H1 (cell line): ENCODE data around the gene ALDH4A1. TPM values are rescaled to one million over a fixed set of nuclear protein-coding genes. Genes with fewer than 3 reads are reported as not detected.
A peak's percentile ranks its signal among the peaks of the same experiment; 100 is the strongest.

Experiments used
- CTCF ChIA-PET: fragments of 300-600 bp; sonication (Branson Sonifier 250); formaldehyde crosslinking; loops from one replicate; lab custom pipeline; 2021; ENCODE audit not compliant: partially characterized antibody; lab: Charles Lee
- POLR2A ChIA-PET: fragments of 300-600 bp; sonication (Branson Sonifier 250); formaldehyde crosslinking; loops from one replicate; lab custom pipeline; 2021; ENCODE audit warnings: inconsistent platforms; ENCODE audit not compliant: partially characterized antibody; lab: Charles Lee
- DNase-seq, 2 experiments: peaks; one replicate each; pipeline versions ENCODE4 v3.0.0 to v3.0.0-alpha.2; 2010 to 2022; ENCODE audit warnings: low spot score in 2 of 2, low read depth in 1 of 2, mixed read lengths in 1 of 2
- FAIRE-seq: peaks from 2 replicates; lab custom pipeline; 2011; peaks lifted over from hg19 to GRCh38; lab: Jason Lieb, UNC
- H2AFZ ChIP-seq: 2 replicates; pipeline ENCODE4 v1.8.1; 2012; ENCODE audit warnings: low read length, inconsistent platforms
- H2AK5ac ChIP-seq: 2 replicates; pipeline ENCODE4 v1.6.1; 2013; ENCODE audit warnings: low read depth, low read length
- H2BK120ac ChIP-seq: replicated peaks from 2 replicates; pipeline ENCODE3; 2013; ENCODE audit warnings: low read depth, low read length, inconsistent platforms
- H2BK12ac ChIP-seq: 2 replicates; pipeline ENCODE4 v1.6.1; 2013; ENCODE audit warnings: low read depth, low read length
- H2BK15ac ChIP-seq: 2 replicates; pipeline ENCODE4 v1.6.1; 2013; ENCODE audit warnings: low read length
- H2BK20ac ChIP-seq: 2 replicates; pipeline ENCODE4 v1.6.1; 2013; ENCODE audit warnings: low read length
- H2BK5ac ChIP-seq: 2 replicates; pipeline ENCODE4 v1.6.1; 2013; ENCODE audit warnings: low read depth, low read length
- H3K14ac ChIP-seq: 2 replicates; pipeline ENCODE4 v1.6.1; 2013; ENCODE audit warnings: inconsistent platforms; ENCODE audit not compliant: insufficient read length
- H3K18ac ChIP-seq: 2 replicates; pipeline ENCODE4 v1.6.1; 2013; ENCODE audit warnings: low read length; ENCODE audit errors: extremely low read depth
- H3K23ac ChIP-seq: 2 replicates; pipeline ENCODE4 v1.6.1; 2013; ENCODE audit warnings: inconsistent platforms; ENCODE audit not compliant: insufficient read length
- H3K23me2 ChIP-seq: 2 replicates; pipeline ENCODE4 v1.6.1; 2013; ENCODE audit warnings: low read depth, low read length
- H3K27ac ChIP-seq: 2 replicates; pipeline ENCODE4 v1.6.1; 2011; ENCODE audit warnings: low read depth, low read length, inconsistent platforms
- H3K27me3 ChIP-seq, 4 experiments: replicated peaks in 1 of 4; 1 replicate in 1 of 4; 2 replicates in 3 of 4; pipeline versions ENCODE4 v1.6.1 to v1.8.1; 2011 to 2013; ENCODE audit warnings: low read length in 3 of 4, mild to moderate bottlenecking in 3 of 4, inconsistent platforms in 2 of 4, mixed read lengths in 2 of 4, moderate library complexity in 1 of 4; ENCODE audit not compliant: control insufficient read depth in 3 of 4, insufficient read depth in 3 of 4; ENCODE audit errors: extremely low read depth in 1 of 4
- H3K36me3 ChIP-seq, 4 experiments: 2 replicates each; pipeline versions ENCODE4 v1.6.1 to v1.8.1; 2011 to 2013; ENCODE audit warnings: mild to moderate bottlenecking in 4 of 4, low read length in 3 of 4, moderate library complexity in 2 of 4, control low read depth in 1 of 4, inconsistent platforms in 1 of 4; ENCODE audit not compliant: insufficient read depth in 4 of 4, control insufficient read depth in 2 of 4
- H3K4ac ChIP-seq: replicated peaks from 2 replicates; pipeline ENCODE3; 2013; ENCODE audit warnings: low read length, low read depth, mixed read lengths, inconsistent platforms; ENCODE audit not compliant: insufficient read length
- H3K4me1 ChIP-seq, 4 experiments: replicated peaks in 1 of 4; 1 replicate in 1 of 4; 2 replicates in 3 of 4; pipeline versions ENCODE4 v1.6.1 to v1.8.1; 2011 to 2013; ENCODE audit warnings: low read length in 3 of 4, inconsistent platforms in 2 of 4, mixed read lengths in 1 of 4; ENCODE audit not compliant: insufficient read depth in 4 of 4, control insufficient read depth in 3 of 4
- H3K4me2 ChIP-seq, 2 experiments: 2 replicates each; pipeline versions ENCODE4 v1.6.1 to v1.8.1; 2011 to 2013; ENCODE audit warnings: low read depth in 2 of 2, low read length in 2 of 2, control low read depth in 1 of 2, inconsistent platforms in 1 of 2, mild to moderate bottlenecking in 1 of 2; ENCODE audit not compliant: insufficient read depth in 1 of 2
- H3K4me3 ChIP-seq, 4 experiments: fragments of 200-600, 300-600 bp in 1 of 4; sonication (generic), shearing (Covaris generic), sonication (Bioruptor Twin) in 1 of 4; 2 replicates each; pipeline versions ENCODE4 v1.5.1 to v1.8.1; 2011 to 2016; ENCODE audit warnings: low read length in 4 of 4, low read depth in 3 of 4, control low read depth in 2 of 4, inconsistent platforms in 2 of 4, mild to moderate bottlenecking in 2 of 4, mixed read lengths in 1 of 4, moderate library complexity in 1 of 4; ENCODE audit not compliant: insufficient read depth in 2 of 4; ENCODE audit errors: extremely low read depth in 1 of 4
- H3K56ac ChIP-seq: replicated peaks from 2 replicates; pipeline ENCODE3; 2013; ENCODE audit warnings: low read depth, mild to moderate bottlenecking, mixed read lengths, low read length, inconsistent platforms; ENCODE audit not compliant: insufficient read length
- H3K79me1 ChIP-seq: 2 replicates; pipeline ENCODE4 v1.6.1; 2013; ENCODE audit warnings: low read depth, low read length, control low read depth
- H3K79me2 ChIP-seq, 2 experiments: 2 replicates each; pipeline versions ENCODE4 v1.6.1 to v1.8.1; 2012 to 2013; ENCODE audit warnings: low read length in 2 of 2, mild to moderate bottlenecking in 2 of 2, inconsistent platforms in 1 of 2; ENCODE audit not compliant: insufficient read depth in 2 of 2, control insufficient read depth in 1 of 2
- H3K9ac ChIP-seq, 4 experiments: replicated peaks in 1 of 4; 1 replicate in 1 of 4; 2 replicates in 3 of 4; pipeline versions ENCODE4 v1.6.1 to v1.8.1; 2011 to 2013; ENCODE audit warnings: low read depth in 3 of 4, low read length in 3 of 4, control low read depth in 2 of 4, mild to moderate bottlenecking in 2 of 4, moderate library complexity in 2 of 4, inconsistent platforms in 1 of 4; ENCODE audit errors: extremely low read depth in 1 of 4
- H3K9me3 ChIP-seq, 2 experiments: 2 replicates each; pipeline versions ENCODE4 v1.6.1 to v1.8.1; 2012 to 2013; ENCODE audit warnings: mild to moderate bottlenecking in 2 of 2, moderate library complexity in 2 of 2, control low read depth in 1 of 2, inconsistent platforms in 1 of 2, low read depth in 1 of 2, low read length in 1 of 2, mixed read lengths in 1 of 2; ENCODE audit not compliant: insufficient read depth in 2 of 2
- H4K20me1 ChIP-seq, 2 experiments: replicated peaks in 1 of 2; 2 replicates each; pipeline versions ENCODE3 to v1.8.1; 2011 to 2013; ENCODE audit warnings: inconsistent platforms in 2 of 2, low read length in 2 of 2, mild to moderate bottlenecking in 1 of 2; ENCODE audit not compliant: insufficient read depth in 2 of 2, control insufficient read depth in 1 of 2
- H4K5ac ChIP-seq: 2 replicates; pipeline ENCODE4 v1.6.1; 2013; ENCODE audit warnings: low read length, low read depth, mixed read lengths, inconsistent platforms; ENCODE audit not compliant: insufficient read length
- H4K8ac ChIP-seq: 2 replicates; pipeline ENCODE4 v1.8.0; 2013; ENCODE audit warnings: mild to moderate bottlenecking, moderate library complexity, low read length, inconsistent platforms; ENCODE audit not compliant: insufficient read depth; ENCODE audit errors: extremely low read depth
- H4K91ac ChIP-seq: replicated peaks from 2 replicates; pipeline ENCODE3; 2013; ENCODE audit warnings: low read length, mixed read lengths, inconsistent platforms; ENCODE audit not compliant: insufficient read length
- EGR1 ChIP-seq: IDR thresholded peaks from 2 replicates; pipeline ENCODE4 v1.6.1; 2011; ENCODE audit warnings: low read depth, low read length, borderline replicate concordance
- EZH2 ChIP-seq: fragments of 200-600 bp; sonication (generic); IDR thresholded peaks from 2 replicates; pipeline ENCODE4 v1.7.1; 2012; ENCODE audit warnings: low read depth, mild to moderate bottlenecking, moderate library complexity, low read length, inconsistent platforms; ENCODE audit not compliant: severe bottlenecking
- HDAC6 ChIP-seq: IDR thresholded peaks from one replicate; pipeline ENCODE4 v1.7.1; 2012; ENCODE audit warnings: low read depth, mild to moderate bottlenecking, inconsistent platforms, low read length, moderate library complexity
- POU5F1 ChIP-seq: IDR thresholded peaks from 2 replicates; pipeline ENCODE4 v1.6.1; 2011; ENCODE audit warnings: low read depth, mild to moderate bottlenecking, low read length, moderate library complexity
- RFX5 ChIP-seq: IDR thresholded peaks from 2 replicates; pipeline ENCODE4 v1.6.1; 2011; ENCODE audit warnings: low read depth, low read length, improper control_type of control experiment, borderline replicate concordance
- RNF2 ChIP-seq: fragments of 200-900, 300-1000 bp; sonication (generic); IDR thresholded peaks from 2 replicates; pipeline ENCODE4 v1.7.1; 2016; ENCODE audit warnings: borderline replicate concordance, low read depth, mild to moderate bottlenecking, antibody characterized with exemption, low read length; ENCODE audit not compliant: poor library complexity, severe bottlenecking; ENCODE audit errors: missing control alignments
- SP1 ChIP-seq: IDR thresholded peaks from 2 replicates; pipeline ENCODE4 v1.6.1; 2011; ENCODE audit warnings: low read depth, low read length
- SUZ12 ChIP-seq: fragments of 200-600 bp; sonication (generic); IDR thresholded peaks from 2 replicates; pipeline ENCODE4 v1.6.1; 2012; ENCODE audit warnings: mild to moderate bottlenecking, inconsistent platforms, low read length, moderate library complexity, mixed read lengths
- TAF1 ChIP-seq: IDR thresholded peaks from 2 replicates; pipeline ENCODE4 v1.6.1; 2011; ENCODE audit warnings: mild to moderate bottlenecking, low read depth, low read length
- TBP ChIP-seq: IDR thresholded peaks from 2 replicates; pipeline ENCODE4 v1.6.1; 2011; ENCODE audit warnings: low read depth, low read length, improper control_type of control experiment
- WGBS, 2 experiments: shearing (Covaris generic) in 1 of 2; methylation state at CpG; one replicate each; pipeline versions ENCODE4 v1.1.6 to v1.1.7; 2013 to 2015; ENCODE audit warnings: low lambda C conversion rate in 2 of 2, mixed read lengths in 2 of 2, inconsistent platforms in 1 of 2, low coverage in 1 of 2, missing lambda C conversion rate in 1 of 2; ENCODE audit not compliant: insufficient replicate concordance in 2 of 2, insufficient coverage in 1 of 2, insufficient read length in 1 of 2; ENCODE audit errors: extremely low coverage in 1 of 2, missing lambda C conversion rate in 1 of 2; 5-methylcytosine and 5-hydroxymethylcytosine counted together
- polyA plus RNA-seq, 7 experiments: library from polyadenylated mRNA; depleted of rRNA in 3 of 7; stranded (reverse) in 5 of 7; unstranded in 2 of 7; fragments of >200 nt in 5 of 7; fragments of 200-250 nt in 2 of 7; gene quantifications; 1 replicate in 5 of 7; 2 replicates in 1 of 7; 4 replicates in 1 of 7; pipeline versions ENCODE4 v1.2.1 to v1.2.3, GENCODE V29; 2011 to 2013; ENCODE audit warnings: missing spikeins in 2 of 7, mixed read lengths in 2 of 7
- total RNA-seq: library from RNA; stranded (reverse); fragmentation: NEBNext Ultra II Directional; extraction: Animal tissue kit (Norgen Biotek cat#: 25700); gene quantifications from 2 replicates; pipeline ENCODE4 v1.2.1, GENCODE V29; 2021
- TF ChIP-seq, protein P1 (sequence below): IDR thresholded peaks from 2 replicates; pipeline ENCODE4 v1.6.1; 2012; ENCODE audit warnings: inconsistent platforms

The ALDH4A1 gene
- total and polyA plus RNA-seq, 2 of the 8 experiments (the other 6 are each of a cell fraction or from before 2014, with no cell fraction given), result 30.3 to 35.9 TPM

DNA sequence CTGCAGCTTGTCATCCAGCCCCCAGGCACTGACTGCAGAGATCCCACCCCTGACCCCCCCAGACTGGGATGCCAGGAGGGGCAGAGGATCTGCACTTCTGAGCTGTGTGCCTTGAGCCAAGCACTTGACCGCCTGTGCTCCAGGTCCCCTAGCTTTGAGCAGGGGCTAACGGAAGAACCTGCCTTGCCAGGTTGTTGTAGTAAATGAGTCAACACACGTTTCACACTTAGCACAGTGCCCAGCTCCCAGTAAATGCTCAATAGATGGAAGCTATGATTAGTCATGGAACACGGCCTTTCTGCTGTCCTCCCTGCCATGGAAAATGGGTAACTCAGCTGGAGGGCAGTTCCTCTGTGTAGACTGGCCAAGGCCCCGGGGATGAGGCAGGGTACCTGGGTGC is 30.0 kb upstream of the ALDH4A1 start:
- Histone ChIP-seq H2AK5ac (no peak overlapping the region), H3K79me1 (peaks cover 7% of the 10 kb centered on the region), H4K8ac (peak overlapping the region; percentile 29; the same call in 1 of the 2 replicates), H3K4me1 (peaks cover 0 to 14% (median 6%) of the 10 kb centered on the region in 4 experiments; a peak in 4 of 7 replicates), H3K4me3 (no peak overlapping the region), H3K23me2 (no peaks in the 10 kb centered on the region; the same call in 1 of the 2 replicates), H3K14ac (no peak overlapping the region), H2BK20ac (no peak overlapping the region), H3K4ac (peak overlapping the region; percentile 58), H3K9ac (no peak overlapping the region), H4K91ac (peak overlapping the region; percentile 22), H3K23ac (no peak overlapping the region), H3K18ac (no peak overlapping the region), H2AFZ (no peak overlapping the region), H3K56ac (no peak overlapping the region), H3K27me3 (no peaks in the 10 kb centered on the region), H2BK12ac (peak overlapping the region; percentile 27; the same call in 1 of the 2 replicates), H4K20me1 (peaks cover 0 to 2% of the 10 kb centered on the region in 2 experiments), H2BK5ac (peak overlapping the region; percentile 60; the same call in 1 of the 2 replicates), H2BK120ac (peak overlapping the region; percentile 21), H3K79me2 (no peaks in the 10 kb centered on the region)
- FAIRE-seq (no peak), DNase-seq (no peak)
- WGBS, 2 experiments, result 81% methylated on average over 5 of the region's 5 CpGs; no CpG with 5 or more reads in 1 of the 2 experiments
- POLR2A ChIA-PET, result interaction anchor here (1.1 kb wide), 1 partner anchor 9 kb away, joined by 3 read pairs; no protein-coding TSS in a partner anchor
- TF ChIP-seq RFX5 (no peak), SP1 (no peak), RNF2 (no peak), POU5F1 (no peak), EZH2 (no peak), EGR1 (no peak), TAF1 (no peak), SUZ12 (no peak), TBP (no peak), HDAC6 (no peak)
- TF ChIP-seq, protein P1, sequence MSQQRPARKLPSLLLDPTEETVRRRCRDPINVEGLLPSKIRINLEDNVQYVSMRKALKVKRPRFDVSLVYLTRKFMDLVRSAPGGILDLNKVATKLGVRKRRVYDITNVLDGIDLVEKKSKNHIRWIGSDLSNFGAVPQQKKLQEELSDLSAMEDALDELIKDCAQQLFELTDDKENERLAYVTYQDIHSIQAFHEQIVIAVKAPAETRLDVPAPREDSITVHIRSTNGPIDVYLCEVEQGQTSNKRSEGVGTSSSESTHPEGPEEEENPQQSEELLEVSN, result no peak
- TF ChIP-seq, all 59 proteins: peak for 0
- Histone ChIP-seq H4K5ac (no peak overlapping the region), H3K36me3 (no peaks in the 10 kb centered on the region), H3K9me3 (no peaks in the 10 kb centered on the region), H3K4me2 (no peak overlapping the region), H3K27ac (no peak overlapping the region), H2BK15ac (0 out of 2 replicates have a peak overlapping the region, but pooled peaks have one; percentile 29)
- CTCF ChIA-PET, result interaction anchor here (1.1 to 10.0 kb wide), 5 partner anchors 12 to 40 kb away, joined by 3 to 109 read pairs (median 4); no protein-coding TSS in a partner anchor
